Esophagus (tissue), 2 donors: ENCODE data around the gene GSTO2. TPM values are rescaled to one million over a fixed set of nuclear protein-coding genes. Genes with fewer than 3 reads are reported as not detected.
A peak's percentile ranks its signal among the peaks of the same experiment; 100 is the strongest.

ENCODE experiments used
- H3K27ac ChIP-seq, 2 donors: one replicate each; pipeline ENCODE4 v1.5.1; 2013; ENCODE audit warnings: low read depth in 2 of 2, mild to moderate bottlenecking in 2 of 2, inconsistent platforms in 1 of 2, low read length in 1 of 2, moderate library complexity in 1 of 2
- H3K27me3 ChIP-seq, 2 donors: one replicate each; pipeline ENCODE4 v1.6.1; 2013; ENCODE audit warnings: low read length in 2 of 2, control low read depth in 1 of 2, mild to moderate bottlenecking in 1 of 2; ENCODE audit not compliant: insufficient read depth in 2 of 2, control insufficient read depth in 1 of 2
- H3K36me3 ChIP-seq, 2 donors: one replicate each; pipeline ENCODE4 v1.6.1; 2013; ENCODE audit warnings: low read length in 1 of 2; ENCODE audit not compliant: control insufficient read depth in 2 of 2, insufficient read depth in 2 of 2
- H3K4me1 ChIP-seq, 2 donors: one replicate each; pipeline ENCODE4 v1.6.1; 2013; ENCODE audit warnings: low read length in 1 of 2; ENCODE audit not compliant: control insufficient read depth in 2 of 2, insufficient read depth in 2 of 2
- H3K4me3 ChIP-seq, 2 donors: one replicate each; pipeline ENCODE4 v1.5.1; 2013; ENCODE audit warnings: low read length in 2 of 2, mild to moderate bottlenecking in 2 of 2, low read depth in 1 of 2, moderate library complexity in 1 of 2
- H3K9me3 ChIP-seq, 2 donors: one replicate each; pipeline ENCODE4 v1.6.1; 2013; ENCODE audit warnings: mild to moderate bottlenecking in 2 of 2, low read depth in 1 of 2, low read length in 1 of 2, moderate library complexity in 1 of 2; ENCODE audit not compliant: control insufficient read depth in 2 of 2, insufficient read depth in 1 of 2
- WGBS, 2 donors: extraction: QIAGEN DNeasy Blood & Tissue Kit; methylation state at CpG; one replicate each; pipeline ENCODE4 v1.1.7; 2013; 5-methylcytosine and 5-hydroxymethylcytosine counted together
- polyA plus RNA-seq, 2 donors: library from polyadenylated mRNA; stranded (reverse); fragments of 200-250 nt; gene quantifications; one replicate each; pipeline ENCODE4 v1.2.3, GENCODE V29; 2013
- donor health status: healthy with polysubstance abuse.
- donor health status: Bipolar disorder and iron deficiency.

GSTO2 gene
- polyA plus RNA-seq, 2 donors = 19.9 to 20.3 TPM

DNA sequence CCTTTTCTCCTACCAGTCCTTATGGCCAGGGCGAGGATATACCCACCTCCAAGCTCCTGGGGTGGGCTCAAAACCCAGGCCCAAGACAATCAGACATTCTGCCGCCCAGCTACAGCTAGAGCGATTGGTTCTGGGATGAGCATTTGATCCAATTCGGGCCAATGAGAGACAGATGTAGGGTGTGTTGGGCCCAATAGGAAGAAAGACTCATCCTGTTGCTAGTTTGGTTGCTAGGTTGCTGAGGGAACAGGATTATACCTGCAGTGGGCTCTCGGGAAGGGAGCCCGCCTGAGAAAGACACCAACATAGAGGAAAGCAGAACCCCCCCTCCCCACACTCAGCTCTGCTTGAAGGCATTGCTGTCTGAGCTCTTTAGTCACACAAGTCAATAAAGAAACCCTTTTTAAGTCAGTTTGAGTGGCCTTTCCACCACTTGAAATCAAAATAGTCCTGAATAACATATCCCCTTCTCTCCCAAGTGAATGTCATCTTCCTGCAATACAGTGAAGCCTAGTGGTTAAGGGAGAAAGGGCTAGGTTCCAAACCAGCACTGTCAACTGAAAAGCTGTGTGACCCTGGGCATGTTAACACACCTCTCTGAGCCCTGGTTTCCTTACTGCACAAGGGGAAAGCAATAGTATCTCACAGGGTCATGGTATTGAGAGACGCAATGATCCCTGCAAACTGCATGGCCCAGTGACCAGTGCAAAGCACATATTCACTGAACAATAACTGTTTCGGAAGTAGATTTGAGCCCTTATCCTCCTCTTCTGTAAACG lies 47.5 kb downstream of the GSTO2 start:
- Histone ChIP-seq H3K4me1 (peaks cover 21 to 35% of the 10 kb centered on the region in 2 donors), H3K36me3 (peaks cover 13 to 43% of the 10 kb centered on the region in 2 donors), H3K27ac (peak overlapping the region; percentile 51 to 81), H3K9me3 (no peaks in the 10 kb centered on the region), H3K4me3 (no peak overlapping the region), H3K27me3 (no peaks in the 10 kb centered on the region)
- 88 to 91% methylated on average over 9 of the region's 9 CpGs for WGBS, 2 donors

- no peaks in the 10 kb centered on the region for H3K9me3 ChIP-seq
- H3K4me3 ChIP-seq = no peak overlapping the region
- H3K27me3 ChIP-seq = no peaks in the 10 kb centered on the region
- peaks cover 21 to 42% of the 10 kb centered on the region in 2 donors for H3K4me1 ChIP-seq
- H3K27ac ChIP-seq = peak overlapping the region; percentile 92 to 98
- WGBS, 2 donors = 30 to 47% methylated on average over 6 of the region's 6 CpGs
- H3K36me3 ChIP-seq = peaks cover 13 to 41% of the 10 kb centered on the region in 2 donors
Measured at GRCh38 chr10:104317269-104317710, 48.3 kb downstream of the GSTO2 start.

- peaks cover 23 to 47% of the 10 kb centered on the region in 2 donors for H3K4me1 ChIP-seq
- peak overlapping the region; percentile 92 to 98 for H3K27ac ChIP-seq
- peaks cover 13 to 36% of the 10 kb centered on the region in 2 donors for H3K36me3 ChIP-seq
- no peaks in the 10 kb centered on the region for H3K27me3 ChIP-seq
- H3K4me3 ChIP-seq = no peak overlapping the region
- H3K9me3 ChIP-seq = no peaks in the 10 kb centered on the region
- 51 to 65% methylated on average over 7 of the region's 7 CpGs for WGBS, 2 donors
Measured at GRCh38 chr10:104317726-104318299, 48.8 kb downstream of the GSTO2 start.

- Histone ChIP-seq H3K4me1 (peaks cover 23 to 49% of the 10 kb centered on the region in 2 donors), H3K4me3 (no peak overlapping the region)
Measured at GRCh38 chr10:104318326-104318725, 49.3 kb downstream of the GSTO2 start.

DNA sequence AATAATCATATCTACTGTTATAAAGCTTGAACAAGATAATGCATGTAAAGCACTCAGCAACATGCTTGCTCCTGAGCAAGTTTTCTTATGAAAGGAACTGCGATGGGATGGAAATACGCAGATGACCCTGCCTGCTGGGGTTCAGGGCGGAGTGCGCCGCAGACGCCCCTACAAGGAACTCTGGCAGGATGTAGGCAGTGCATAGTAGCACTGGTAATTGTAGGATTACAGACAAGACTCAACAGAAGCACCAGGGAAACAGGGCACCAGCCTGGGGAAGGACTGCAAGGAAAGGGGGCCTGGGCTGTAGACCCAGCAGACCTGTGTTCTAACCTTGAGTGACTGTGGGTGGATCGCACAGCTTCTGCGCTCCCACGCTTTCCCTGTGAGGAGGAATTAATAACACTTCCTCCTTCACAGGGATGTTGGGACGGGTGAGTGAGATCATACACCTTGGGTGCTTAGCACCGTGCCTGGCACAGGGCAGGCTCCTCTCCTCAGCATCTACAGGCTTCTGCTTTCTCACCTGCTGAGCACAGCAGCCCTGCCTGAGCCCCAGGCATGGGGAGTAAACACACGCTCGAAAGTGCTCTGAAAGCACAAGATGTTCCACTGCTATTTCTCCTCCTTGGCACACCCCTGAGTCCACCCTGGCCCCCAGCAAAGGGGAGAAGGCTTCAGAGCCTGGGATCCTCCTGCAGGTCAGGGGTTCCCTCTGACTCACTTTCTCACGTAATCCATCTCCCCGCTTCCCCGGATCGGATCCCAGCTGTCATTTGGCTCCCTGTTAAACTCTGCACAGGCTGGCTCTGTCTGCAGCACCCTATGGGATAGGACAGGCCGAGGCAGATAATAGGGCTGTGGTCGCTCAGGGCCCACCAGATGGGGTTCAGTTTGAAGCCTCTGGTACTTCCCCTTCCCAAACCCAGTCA lies 50.1 kb downstream of the GSTO2 start:
- peaks cover 23 to 56% of the 10 kb centered on the region in 2 donors for H3K4me1 ChIP-seq
- no peaks in the 10 kb centered on the region for H3K9me3 ChIP-seq
- H3K27me3 ChIP-seq = no peaks in the 10 kb centered on the region
- 50 to 55% methylated on average over 19 of the region's 19 CpGs for WGBS, 2 donors
- H3K4me3 ChIP-seq = no peak overlapping the region
- H3K36me3 ChIP-seq = peaks cover 11 to 24% of the 10 kb centered on the region in 2 donors
- peak overlapping the region; percentile 92 to 98 for H3K27ac ChIP-seq

More at GRCh38 chr10:104318326-104318725, 49.3 kb downstream of the GSTO2 start:
- 79 to 81% methylated on average over 5 of the region's 5 CpGs for WGBS, 2 donors
- Histone ChIP-seq H3K9me3 (no peaks in the 10 kb centered on the region), H3K27me3 (no peaks in the 10 kb centered on the region), H3K27ac (peak overlapping the region; percentile 92 to 98), H3K36me3 (peaks cover 13 to 30% of the 10 kb centered on the region in 2 donors)

DNA sequence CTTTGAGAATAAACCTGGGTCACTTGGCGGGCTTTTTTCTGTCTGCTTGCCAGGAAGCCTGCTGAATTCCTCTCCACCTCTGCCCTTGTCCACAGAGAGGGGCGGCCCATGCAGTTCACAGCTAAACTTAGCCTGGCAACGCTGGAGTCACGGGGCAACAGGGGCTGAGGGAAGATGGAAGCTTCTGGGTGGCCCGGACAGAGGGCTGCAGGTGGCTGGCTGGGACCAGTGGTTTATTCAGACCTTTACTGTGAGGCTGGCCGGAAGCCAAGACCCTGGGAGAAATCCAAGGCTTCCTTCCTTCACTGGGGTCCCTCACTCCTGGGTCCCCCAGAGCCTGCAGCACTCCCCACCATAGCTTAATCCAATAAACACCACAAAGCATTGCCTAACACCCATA lies 52.2 kb downstream of the GSTO2 start:
- 71 to 80% methylated on average over 6 of the region's 6 CpGs for WGBS, 2 donors
- Histone ChIP-seq H3K9me3 (no peaks in the 10 kb centered on the region), H3K4me1 (peaks cover 24 to 66% of the 10 kb centered on the region in 2 donors), H3K27me3 (no peaks in the 10 kb centered on the region), H3K36me3 (peaks cover 2 to 8% of the 10 kb centered on the region in 2 donors), H3K27ac (peak overlapping the region; percentile 92 to 98), H3K4me3 (no peak overlapping the region)

- H3K4me3 ChIP-seq = no peak overlapping the region
- peak overlapping the region; percentile 92 to 98 for H3K27ac ChIP-seq
- H3K36me3 ChIP-seq = peaks cover 2 to 6% of the 10 kb centered on the region in 2 donors
- 32 to 57% methylated on average over 8 of the region's 8 CpGs for WGBS, 2 donors
- peaks cover 24 to 64% of the 10 kb centered on the region in 2 donors for H3K4me1 ChIP-seq
- H3K27me3 ChIP-seq = no peaks in the 10 kb centered on the region
- H3K9me3 ChIP-seq = no peaks in the 10 kb centered on the region
Measured at GRCh38 chr10:104321725-104322415, 52.9 kb downstream of the GSTO2 start.

GRCh38 chr10:104322416-104322782 lies 53.4 kb downstream of the GSTO2 start:
- Histone ChIP-seq H3K4me1 (peaks cover 26 to 65% of the 10 kb centered on the region in 2 donors), H3K4me3 (no peak overlapping the region), H3K27me3 (no peaks in the 10 kb centered on the region), H3K36me3 (peaks cover 2 to 6% of the 10 kb centered on the region in 2 donors), H3K9me3 (no peaks in the 10 kb centered on the region), H3K27ac (peak overlapping the region; percentile 92 to 98)
- WGBS, 2 donors = 29 to 38% methylated on average over 7 of the region's 7 CpGs

GRCh38 chr10:104323085-104323484 lies 54.1 kb downstream of the GSTO2 start:
- Histone ChIP-seq H3K36me3 (peaks cover 2 to 6% of the 10 kb centered on the region in 2 donors), H3K27ac (peak overlapping the region; percentile 92 to 98), H3K27me3 (no peaks in the 10 kb centered on the region), H3K4me1 (peaks cover 27 to 66% of the 10 kb centered on the region in 2 donors), H3K4me3 (no peak overlapping the region), H3K9me3 (no peaks in the 10 kb centered on the region)
- 56 to 73% methylated on average over 1 of the region's 1 CpG for WGBS, 2 donors
